Liver (tissue), 9 donors: ENCODE results near the gene MISP. TPM values are rescaled to one million over a fixed set of nuclear protein-coding genes. Genes with fewer than 3 reads are reported as not detected.
A peak's percentile ranks its signal among the peaks of the same experiment; 100 is the strongest.

Experiments used
- DNase-seq: peaks from one replicate; pipeline ENCODE4 v3.0.0-alpha.2; 2017; ENCODE audit warnings: low spot score
- H3K27ac ChIP-seq, 2 donors: one replicate each; pipeline ENCODE4 v1.7.0; 2013; ENCODE audit warnings: inconsistent platforms in 2 of 2, low read length in 2 of 2, control low read depth in 1 of 2, low read depth in 1 of 2, mild to moderate bottlenecking in 1 of 2
- H3K27me3 ChIP-seq, 4 donors: one replicate each; pipeline versions ENCODE4 v1.6.1 to v1.7.0; 2013; ENCODE audit warnings: low read length in 3 of 4, inconsistent platforms in 1 of 4, mild to moderate bottlenecking in 1 of 4, moderate library complexity in 1 of 4; ENCODE audit not compliant: control insufficient read depth in 4 of 4, insufficient read depth in 4 of 4
- H3K36me3 ChIP-seq, 4 donors: one replicate each; pipeline versions ENCODE4 v1.6.1 to v1.7.0; 2013; ENCODE audit warnings: low read length in 3 of 4, mild to moderate bottlenecking in 3 of 4, low read depth in 1 of 4, moderate library complexity in 1 of 4; ENCODE audit not compliant: control insufficient read depth in 4 of 4, insufficient read depth in 3 of 4
- H3K4me1 ChIP-seq, 4 donors: one replicate each; pipeline versions ENCODE4 v1.6.1 to v1.7.0; 2013; ENCODE audit warnings: low read length in 3 of 4, mild to moderate bottlenecking in 3 of 4, moderate library complexity in 1 of 4; ENCODE audit not compliant: control insufficient read depth in 4 of 4, insufficient read depth in 4 of 4
- H3K4me3 ChIP-seq, 3 donors: one replicate each; pipeline versions ENCODE4 v1.6.1 to v1.7.0; 2013; ENCODE audit warnings: low read length in 3 of 3, control low read depth in 1 of 3, low read depth in 1 of 3, mild to moderate bottlenecking in 1 of 3
- H3K9ac ChIP-seq, 2 donors: one replicate each; pipeline ENCODE4 v1.7.0; 2013; ENCODE audit warnings: low read length in 2 of 2, mild to moderate bottlenecking in 2 of 2, moderate library complexity in 2 of 2, control low read depth in 1 of 2, low read depth in 1 of 2
- H3K9me3 ChIP-seq, 4 donors: one replicate each; pipeline versions ENCODE4 v1.6.1 to v1.7.0; 2013; ENCODE audit warnings: low read length in 3 of 4; ENCODE audit not compliant: control insufficient read depth in 4 of 4
- CTCF ChIP-seq: fragments of 150-350 bp; IDR thresholded peaks from 2 replicates; pipeline ENCODE4 v1.5.1; 2017; ENCODE audit warnings: improper control_type of control experiment, low read depth, low read length; ENCODE audit not compliant: missing input control
- EGR1 ChIP-seq, 2 donors: IDR thresholded peaks; 2 replicates each; pipeline ENCODE4 v1.6.1; 2016 to 2018; ENCODE audit warnings: antibody characterized with exemption in 2 of 2, low read depth in 2 of 2
- FOXA1 ChIP-seq: IDR thresholded peaks from 2 replicates; pipeline ENCODE4 v1.6.1; 2016; ENCODE audit warnings: antibody characterized with exemption
- FOXA2 ChIP-seq: IDR thresholded peaks from 2 replicates; pipeline ENCODE4 v1.6.1; 2016; ENCODE audit warnings: antibody characterized with exemption
- GABPA ChIP-seq, 2 donors: IDR thresholded peaks in 1 of 2; conservative IDR thresholded peaks in 1 of 2; 2 replicates each; pipeline ENCODE4 v1.6.1; 2016; ENCODE audit warnings: antibody characterized with exemption in 2 of 2, mild to moderate bottlenecking in 1 of 2, moderate library complexity in 1 of 2
- HNF4A ChIP-seq, 2 donors: conservative IDR thresholded peaks; 2 replicates each; pipeline ENCODE4 v1.6.1; 2016; ENCODE audit warnings: antibody characterized with exemption in 2 of 2, mild to moderate bottlenecking in 2 of 2
- HNF4G ChIP-seq: IDR thresholded peaks from 2 replicates; pipeline ENCODE4 v1.6.1; 2016; ENCODE audit warnings: antibody characterized with exemption
- JUND ChIP-seq, 2 donors: IDR thresholded peaks; 2 replicates each; pipeline ENCODE4 v1.6.1; 2016; ENCODE audit warnings: antibody characterized with exemption in 2 of 2
- MAX ChIP-seq: IDR thresholded peaks from 2 replicates; pipeline ENCODE4 v1.6.1; 2016; ENCODE audit warnings: antibody characterized with exemption
- NR2F2 ChIP-seq: IDR thresholded peaks from 2 replicates; pipeline ENCODE4 v1.6.1; 2016; ENCODE audit warnings: antibody characterized with exemption
- RAD21 ChIP-seq, 2 donors: IDR thresholded peaks; 2 replicates each; pipeline ENCODE4 v1.6.1; 2016; ENCODE audit warnings: antibody characterized with exemption in 2 of 2, mild to moderate bottlenecking in 2 of 2
- REST ChIP-seq: IDR thresholded peaks from 2 replicates; pipeline ENCODE4 v1.6.1; 2016; ENCODE audit warnings: antibody characterized with exemption, mild to moderate bottlenecking
- RXRA ChIP-seq, 2 donors: IDR thresholded peaks; 2 replicates each; pipeline ENCODE4 v1.6.1; 2017 to 2018; ENCODE audit warnings: antibody characterized with exemption in 2 of 2, mild to moderate bottlenecking in 1 of 2
- SP1 ChIP-seq: IDR thresholded peaks from 2 replicates; pipeline ENCODE4 v1.6.1; 2018; ENCODE audit warnings: antibody characterized with exemption, mild to moderate bottlenecking
- TAF1 ChIP-seq: conservative IDR thresholded peaks from 2 replicates; pipeline ENCODE4 v1.6.1; 2016; ENCODE audit warnings: antibody characterized with exemption, mild to moderate bottlenecking
- YY1 ChIP-seq: IDR thresholded peaks from 2 replicates; pipeline ENCODE4 v1.6.1; 2016; ENCODE audit warnings: antibody characterized with exemption, mild to moderate bottlenecking
- WGBS: extraction: QIAGEN DNeasy Blood & Tissue Kit; methylation state at CpG from one replicate; pipeline ENCODE4 v1.1.7; 2013; 5-methylcytosine and 5-hydroxymethylcytosine counted together
- polyA plus RNA-seq, 2 donors: library from polyadenylated mRNA; stranded (reverse) in 1 of 2; unstranded in 1 of 2; fragments of 200-250 nt in 1 of 2; fragments of >200 nt in 1 of 2; fragmentation: Nextera tagmentation in 1 of 2; extraction: Ambion mirVana in 1 of 2; gene quantifications; one replicate each; pipeline versions ENCODE4 v1.2.1 to v1.2.3, GENCODE V29; 2013 to 2015
- total RNA-seq, 2 donors: library from RNA; depleted of rRNA; stranded (reverse); fragments of >200 nt; gene quantifications; one replicate each; pipeline ENCODE4 v1.2.3, GENCODE V29; 2014
- TF ChIP-seq, protein P1 (sequence below): IDR thresholded peaks from 2 replicates; pipeline ENCODE4 v1.6.1; 2016; ENCODE audit warnings: antibody characterized with exemption
- TF ChIP-seq, protein P2 (sequence below): IDR thresholded peaks from 2 replicates; pipeline ENCODE4 v1.6.1; 2016; ENCODE audit warnings: antibody characterized with exemption
- donor health status: healthy.
- donor health status: healthy.
- donor health status: healthy.
- donor health status: healthy.
- donor health status: healthy.

MISP gene
- total and polyA plus RNA-seq, 4 donors = 0.05 to 0.08 TPM; not detected in 2

DNA sequence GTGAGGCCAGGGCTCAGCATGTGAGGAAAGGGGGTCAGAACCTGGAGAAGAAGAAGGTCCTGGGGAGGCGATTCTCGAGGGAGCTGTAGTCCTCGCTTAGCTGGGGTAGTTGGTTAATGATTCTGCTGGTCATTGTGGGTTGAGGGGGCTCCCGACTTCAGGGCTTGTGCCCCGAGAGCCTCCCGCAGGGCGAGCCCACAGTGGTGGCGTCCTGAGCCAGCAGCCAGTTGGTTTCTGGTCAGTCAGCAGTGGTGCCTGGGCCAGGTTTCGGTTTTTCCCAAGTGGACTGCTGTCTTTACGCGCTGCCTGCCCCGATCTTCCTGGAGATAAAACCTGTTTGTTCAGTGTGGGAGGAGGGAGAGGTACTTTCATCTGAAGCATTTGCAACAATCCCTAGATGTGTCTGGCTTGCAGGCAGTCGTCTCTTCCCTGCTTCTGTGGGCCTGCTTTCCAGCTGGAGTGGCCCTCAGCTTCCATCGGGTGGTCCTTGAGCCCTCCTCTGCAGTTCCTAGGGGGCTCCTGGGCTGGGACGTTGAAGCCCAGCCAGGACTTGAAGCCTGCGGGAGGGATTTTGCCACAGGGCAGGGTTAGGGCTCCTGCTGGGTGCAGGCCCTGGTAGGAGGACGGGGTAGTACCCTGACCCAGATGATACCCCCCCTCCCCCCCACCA is 49.6 kb downstream of the MISP start:
- 12% methylated on average over 17 of the region's 17 CpGs for WGBS
- H3K36me3 ChIP-seq = peaks cover 8 to 27% (median 20%) of the 10 kb centered on the region in 4 donors
- TF ChIP-seq FOXA2 (peak; percentile 29), HNF4G (no peak), NR2F2 (no peak), YY1 (peak; percentile 37), MAX (no peak), RXRA (IDR thresholded peaks at IDR 0.05) (peak in 1 of 2 donors; percentile 33), RAD21 (IDR thresholded peaks at IDR 0.05) (peak in 1 of 2 donors; percentile 29), REST (no peak), CTCF (no peak), TAF1 (no peak), FOXA1 (no peak), HNF4A (conservative IDR thresholded peaks at IDR 0.05) (peak in 1 of 2 donors; percentile 36), GABPA (IDR thresholded peaks at IDR 0.05 in 1 of 2, conservative IDR thresholded peaks at IDR 0.05 in 1 of 2) (no peak), SP1 (peak; percentile 42), JUND (IDR thresholded peaks at IDR 0.05) (peak in 1 of 2 donors; percentile 17), EGR1 (IDR thresholded peaks at IDR 0.05; ENCODE audit: low read depth in 2 of 2) (no peak)
- TF ChIP-seq, protein P1, sequence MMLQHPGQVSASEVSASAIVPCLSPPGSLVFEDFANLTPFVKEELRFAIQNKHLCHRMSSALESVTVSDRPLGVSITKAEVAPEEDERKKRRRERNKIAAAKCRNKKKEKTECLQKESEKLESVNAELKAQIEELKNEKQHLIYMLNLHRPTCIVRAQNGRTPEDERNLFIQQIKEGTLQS = no peak
- TF ChIP-seq, protein P2, sequence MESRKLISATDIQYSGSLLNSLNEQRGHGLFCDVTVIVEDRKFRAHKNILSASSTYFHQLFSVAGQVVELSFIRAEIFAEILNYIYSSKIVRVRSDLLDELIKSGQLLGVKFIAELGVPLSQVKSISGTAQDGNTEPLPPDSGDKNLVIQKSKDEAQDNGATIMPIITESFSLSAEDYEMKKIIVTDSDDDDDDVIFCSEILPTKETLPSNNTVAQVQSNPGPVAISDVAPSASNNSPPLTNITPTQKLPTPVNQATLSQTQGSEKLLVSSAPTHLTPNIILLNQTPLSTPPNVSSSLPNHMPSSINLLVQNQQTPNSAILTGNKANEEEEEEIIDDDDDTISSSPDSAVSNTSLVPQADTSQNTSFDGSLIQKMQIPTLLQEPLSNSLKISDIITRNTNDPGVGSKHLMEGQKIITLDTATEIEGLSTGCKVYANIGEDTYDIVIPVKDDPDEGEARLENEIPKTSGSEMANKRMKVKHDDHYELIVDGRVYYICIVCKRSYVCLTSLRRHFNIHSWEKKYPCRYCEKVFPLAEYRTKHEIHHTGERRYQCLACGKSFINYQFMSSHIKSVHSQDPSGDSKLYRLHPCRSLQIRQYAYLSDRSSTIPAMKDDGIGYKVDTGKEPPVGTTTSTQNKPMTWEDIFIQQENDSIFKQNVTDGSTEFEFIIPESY = no peak
- H3K4me3 ChIP-seq = peak overlapping the region in 1 of 3 donors; percentile 14
- H3K27ac ChIP-seq = peak overlapping the region; percentile 4 to 53
- no peaks in the 10 kb centered on the region for H3K9me3 ChIP-seq
- peak overlapping the region in 1 of 2 donors; percentile 10 for H3K9ac ChIP-seq
- H3K4me1 ChIP-seq = peaks cover 11 to 49% (median 39%) of the 10 kb centered on the region in 4 donors
- DNase-seq = no peak
- H3K27me3 ChIP-seq = no peaks in the 10 kb centered on the region
